Fibroblast of lung (primary cell): ENCODE measurements around the gene P3R3URF. TPM values are rescaled to one million over a fixed set of nuclear protein-coding genes. Genes with fewer than 3 reads are reported as not detected.

ENCODE experiments used
- DNase-seq, 2 donors: peaks; one replicate each; pipeline versions ENCODE4 v3.0.0 to v3.0.0-alpha.2; 2010; ENCODE audit warnings: low read depth in 2 of 2
- H2AFZ ChIP-seq: 2 replicates; pipeline ENCODE4 v1.5.1; 2012; ENCODE audit warnings: low read length, control low read depth, inconsistent platforms
- H3K27ac ChIP-seq: 2 replicates; pipeline ENCODE4 v1.5.1; 2011; ENCODE audit warnings: low read length, control low read depth; ENCODE audit not compliant: insufficient read depth
- H3K27me3 ChIP-seq: 2 replicates; pipeline ENCODE4 v1.5.1; 2011; ENCODE audit warnings: mild to moderate bottlenecking, low read length; ENCODE audit not compliant: control insufficient read depth, insufficient read depth
- H3K36me3 ChIP-seq: 2 replicates; pipeline ENCODE4 v1.5.1; 2011; ENCODE audit warnings: low read length; ENCODE audit not compliant: control insufficient read depth, insufficient read depth
- H3K4me1 ChIP-seq: 2 replicates; pipeline ENCODE4 v1.5.1; 2011; ENCODE audit warnings: low read length; ENCODE audit not compliant: control insufficient read depth, insufficient read depth; ENCODE audit errors: extremely low read depth
- H3K4me2 ChIP-seq: 2 replicates; pipeline ENCODE4 v1.5.1; 2011; ENCODE audit warnings: low read length, control low read depth; ENCODE audit not compliant: insufficient read depth; ENCODE audit errors: extremely low read depth
- H3K4me3 ChIP-seq, 4 experiments: fragments of 200-600 bp in 1 of 4; sonication (generic) in 1 of 4; replicated peaks in 1 of 4; 2 replicates each; pipeline ENCODE4 v1.5.1; 2011 to 2016; ENCODE audit warnings: low read length in 4 of 4, low read depth in 3 of 4, mild to moderate bottlenecking in 3 of 4, control low read depth in 2 of 4, inconsistent platforms in 1 of 4, mixed read lengths in 1 of 4; ENCODE audit not compliant: insufficient read depth in 1 of 4; ENCODE audit errors: control extremely low read depth in 1 of 4
- H3K79me2 ChIP-seq: 2 replicates; pipeline ENCODE4 v1.5.1; 2012; ENCODE audit warnings: mild to moderate bottlenecking, low read length, inconsistent platforms; ENCODE audit not compliant: control insufficient read depth, insufficient read depth
- H3K9ac ChIP-seq: 2 replicates; pipeline ENCODE4 v1.5.1; 2011; ENCODE audit warnings: mild to moderate bottlenecking, low read length, control low read depth; ENCODE audit not compliant: insufficient read depth
- H3K9me3 ChIP-seq: 2 replicates; pipeline ENCODE4 v1.5.1; 2012; ENCODE audit warnings: low read depth, low read length; ENCODE audit not compliant: control insufficient read depth, insufficient read depth
- H4K20me1 ChIP-seq: 2 replicates; pipeline ENCODE4 v1.5.1; 2011; ENCODE audit warnings: low read length; ENCODE audit not compliant: control insufficient read depth, insufficient read depth; ENCODE audit errors: extremely low read depth
- CTCF ChIP-seq, 2 donors: IDR thresholded peaks in 1 of 2; conservative IDR thresholded peaks in 1 of 2; 1 replicate in 1 of 2; 2 replicates in 1 of 2; pipeline ENCODE4 v1.5.1; 2011 to 2012; ENCODE audit warnings: low read length in 2 of 2, control low read depth in 1 of 2, inconsistent platforms in 1 of 2, low read depth in 1 of 2, mild to moderate bottlenecking in 1 of 2
- EZH2 ChIP-seq: IDR thresholded peaks from 2 replicates; pipeline ENCODE4 v1.5.1; 2012; ENCODE audit warnings: low read length, control low read depth, mild to moderate bottlenecking; ENCODE audit errors: missing control alignments
- polyA plus RNA-seq, 2 donors: library from polyadenylated mRNA; depleted of rRNA in 1 of 2; stranded (reverse) in 1 of 2; unstranded in 1 of 2; fragments of >200 nt; gene quantifications; 2 replicates each; pipeline ENCODE4 v1.2.1, GENCODE V29; 2011 to 2012; ENCODE audit warnings: missing spikeins in 1 of 2
- total RNA-seq: library from RNA; depleted of rRNA; stranded (reverse); fragments of >200 nt; gene quantifications from 2 replicates; pipeline ENCODE4 v1.2.1, GENCODE V29; 2014

P3R3URF gene
- total and polyA plus RNA-seq, 2 donors (not counting 1 experiment from before 2014, with no cell fraction given): not detected

DNA sequence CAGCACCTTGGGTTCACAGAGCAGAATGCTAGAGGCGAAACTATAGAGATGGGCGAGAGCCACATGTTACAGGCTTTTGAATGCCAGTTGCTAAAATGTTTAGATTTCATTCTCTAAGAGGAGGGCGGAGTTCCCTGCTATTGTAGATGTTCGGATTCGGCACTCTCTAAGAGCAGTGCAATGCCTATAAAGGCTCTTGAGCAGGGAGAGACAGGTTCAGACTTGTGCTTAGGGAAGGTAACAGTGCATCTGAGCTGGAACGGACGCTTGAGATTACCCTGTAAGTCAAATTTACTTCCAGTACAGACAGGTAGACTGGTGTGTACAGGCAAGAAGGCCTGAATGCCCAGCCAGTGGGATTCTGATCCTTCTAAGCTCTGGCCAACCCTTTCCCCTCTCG, 42.2 kb upstream of the P3R3URF start:
- no peak for DNase-seq
- no peak overlapping the region for H3K27ac ChIP-seq

GRCh38 chr1:46215504-46215903, 39.2 kb upstream of the P3R3URF start:
- Histone ChIP-seq H3K4me2 (no peak overlapping the region), H3K4me3 (no peak overlapping the region), H3K9me3 (no peaks in the 10 kb centered on the region), H3K4me1 (no peaks in the 10 kb centered on the region), H3K9ac (no peak overlapping the region), H3K27me3 (no peaks in the 10 kb centered on the region), H3K27ac (no peak overlapping the region), H2AFZ (no peak overlapping the region), H3K36me3 (no peaks in the 10 kb centered on the region), H4K20me1 (no peaks in the 10 kb centered on the region), H3K79me2 (no peaks in the 10 kb centered on the region)
- DNase-seq: no peak
- no peak for TF ChIP-seq CTCF (conservative IDR thresholded peaks at IDR 0.05 in 1 of 2, IDR thresholded peaks at IDR 0.05 in 1 of 2; ENCODE audit: low read depth in 1 of 2, low read length in 2 of 2)
- no peak for TF ChIP-seq EZH2

More for the DNA sequence above, 42.2 kb upstream of the P3R3URF start:
- H3K4me3 ChIP-seq: no peak overlapping the region
- H3K4me1 ChIP-seq: no peaks in the 10 kb centered on the region
- H3K4me2 ChIP-seq: no peak overlapping the region
- no peak overlapping the region for H3K9ac ChIP-seq
- no peaks in the 10 kb centered on the region for H3K36me3 ChIP-seq
- H4K20me1 ChIP-seq: no peaks in the 10 kb centered on the region
- no peak overlapping the region for H2AFZ ChIP-seq
- H3K27me3 ChIP-seq: no peaks in the 10 kb centered on the region
- no peaks in the 10 kb centered on the region for H3K9me3 ChIP-seq
- TF ChIP-seq EZH2: no peak
- TF ChIP-seq CTCF (conservative IDR thresholded peaks at IDR 0.05 in 1 of 2, IDR thresholded peaks at IDR 0.05 in 1 of 2; ENCODE audit: low read depth in 1 of 2, low read length in 2 of 2): no peak
- no peaks in the 10 kb centered on the region for H3K79me2 ChIP-seq

- Histone ChIP-seq H3K4me2 (no peak overlapping the region), H3K36me3 (no peaks in the 10 kb centered on the region), H3K79me2 (no peaks in the 10 kb centered on the region), H3K9ac (no peak overlapping the region), H4K20me1 (no peaks in the 10 kb centered on the region), H3K27ac (no peak overlapping the region), H3K27me3 (no peaks in the 10 kb centered on the region), H2AFZ (no peak overlapping the region), H3K4me1 (no peaks in the 10 kb centered on the region), H3K4me3 (no peak overlapping the region), H3K9me3 (no peaks in the 10 kb centered on the region)
- no peak for TF ChIP-seq CTCF (conservative IDR thresholded peaks at IDR 0.05 in 1 of 2, IDR thresholded peaks at IDR 0.05 in 1 of 2; ENCODE audit: low read depth in 1 of 2, low read length in 2 of 2)
- no peak for TF ChIP-seq EZH2
- no peak for DNase-seq
Measured at GRCh38 chr1:46211051-46211450, 34.8 kb upstream of the P3R3URF start.
